Hematopoietic multipotent progenitor cell treated with erythropoietin and hydrocortisone succinate and interleukin-3 and kit ligand, for 4 days (in vitro differentiated cells): ENCODE measurements around the gene ANKRA2.

Experiments used
- DNase-seq: peaks from one replicate; pipeline ENCODE4 v3.0.0-alpha.2; 2015

ANKRA2 gene

GRCh38 chr5:73565139-73565968 lies at the start of gene ANKRA2, which contains the start of gene UTP15:
TSS of gene ANKRA2 (minus strand) at chr5:73565639. CDS start at chr5:73562881, 2,758 bp downstream.
TSS of gene UTP15 (plus strand) at chr5:73565743. CDS start at chr5:73567345, 1,602 bp downstream.
- DNase-seq, result peak; percentile 99

- DNase-seq, result no peak
Observed at GRCh38 chr5:73615085-73615484, 49.6 kb upstream of the ANKRA2 start.

- no peak for DNase-seq
Observed at GRCh38 chr5:73612799-73613198, 47.4 kb upstream of the ANKRA2 start.

GRCh38 chr5:73607228-73607627 lies 41.8 kb upstream of the ANKRA2 start:
- no peak for DNase-seq

- no peak for DNase-seq
Observed at GRCh38 chr5:73606206-73606753, 40.8 kb upstream of the ANKRA2 start.

GRCh38 chr5:73605223-73606087 lies 40.0 kb upstream of the ANKRA2 start:
- DNase-seq, result no peak

- no peak for DNase-seq
Observed at GRCh38 chr5:73603998-73604397, 38.6 kb upstream of the ANKRA2 start.

GRCh38 chr5:73599380-73599779 lies 33.9 kb upstream of the ANKRA2 start:
- no peak for DNase-seq

- peak; percentile 76 for DNase-seq
Observed at GRCh38 chr5:73596705-73597328, 31.4 kb upstream of the ANKRA2 start.

GRCh38 chr5:73592551-73592950 lies 27.1 kb upstream of the ANKRA2 start:
- DNase-seq, result no peak

- DNase-seq, result no peak
Observed at GRCh38 chr5:73591698-73592501, 26.5 kb upstream of the ANKRA2 start.

GRCh38 chr5:73591102-73591695 lies 25.8 kb upstream of the ANKRA2 start:
- peak; percentile 89 for DNase-seq

GRCh38 chr5:73587923-73588322 lies 22.5 kb upstream of the ANKRA2 start:
- DNase-seq, result no peak

- DNase-seq, result no peak
Observed at GRCh38 chr5:73582285-73583145, 17.1 kb upstream of the ANKRA2 start.

GRCh38 chr5:73565969-73566547 lies 619 bp upstream of the ANKRA2 start:
- DNase-seq, result peak; percentile 31

- peak; percentile 80 for DNase-seq
Observed at GRCh38 chr5:73564675-73565074, 764 bp downstream of the ANKRA2 start.

- DNase-seq, result no peak
Observed at GRCh38 chr5:73564018-73564417, 1.4 kb downstream of the ANKRA2 start.

- no peak for DNase-seq
Observed at GRCh38 chr5:73558950-73559349, 6.5 kb downstream of the ANKRA2 start.

GRCh38 chr5:73552642-73553041 lies 12.8 kb downstream of the ANKRA2 start:
- DNase-seq, result no peak

- DNase-seq, result no peak
Observed at GRCh38 chr5:73550016-73550415, 15.4 kb downstream of the ANKRA2 start.
